ENCODE results near the gene ZSWIM5. TPM values are rescaled to one million over a fixed set of nuclear protein-coding genes. Genes with fewer than 3 reads are reported as not detected.

The ZSWIM5 gene
- total and polyA plus RNA-seq, 9 of the 15 experiments (the other 6 are each of a cell fraction or from before 2014, with no cell fraction given) = under 0.01 to 0.07 (median 0.03) TPM; not detected in 3

- 0 out of 2 replicates have a peak, but pooled peaks have one; percentile 7 for TF ChIP-seq ETV1 (tag; conservative IDR thresholded peaks at IDR 0.05; ENCODE audit: low read depth)
- peak; percentile 55; the same call in 1 of the 2 replicates for TF ChIP-seq ZC3H4 (CRISPR knock-in tag; IDR thresholded peaks at IDR 0.05; ENCODE audit: borderline replicate concordance)
- TF ChIP-seq BRCA1 (IDR thresholded peaks at IDR 0.05) = no peak
- 0 out of 2 replicates have a peak, but pooled peaks have one; percentile 19 for TF ChIP-seq BRCA1 (CRISPR knock-in tag; IDR thresholded peaks at IDR 0.05)
- TF ChIP-seq ZC3H8 (IDR thresholded peaks at IDR 0.05) = no peak
- 0 out of 2 replicates have a peak, but pooled peaks have one; percentile 26 for TF ChIP-seq ZKSCAN8 (CRISPR knock-in tag; IDR thresholded peaks at IDR 0.05)
- TF ChIP-seq ZFP36 (IDR thresholded peaks at IDR 0.05; ENCODE audit: low read depth, low read length, partially characterized antibody) = no peak
- no peak for TF ChIP-seq CREM (IDR thresholded peaks at IDR 0.05; ENCODE audit: low read depth)
- no peak for TF ChIP-seq PRDM10 (IDR thresholded peaks at IDR 0.05; ENCODE audit: partially characterized antibody)
- 0 out of 2 replicates have a peak, but pooled peaks have one; percentile 22 for TF ChIP-seq ZNF224 (CRISPR knock-in tag; IDR thresholded peaks at IDR 0.05)
- TF ChIP-seq HSF4 (CRISPR knock-in tag; IDR thresholded peaks at IDR 0.05; ENCODE audit: borderline replicate concordance) = no peak
These were observed 192.7 kb downstream of the ZSWIM5 start (continued) for GRCh38 chr1:45013551-45014209.
